BLaER1 (cell line): ENCODE results near the gene FOXO3.
A peak's percentile ranks its signal among the peaks of the same experiment; 100 is the strongest.

Experiments
- H3K27ac ChIP-seq: shearing (Covaris generic); formaldehyde crosslinking; 2 replicates; pipeline ENCODE4 v1.8.1; 2022
- H3K27me3 ChIP-seq: shearing (Covaris generic); formaldehyde crosslinking; 2 replicates; pipeline ENCODE4 v1.8.1; 2022
- H3K36me3 ChIP-seq: shearing (Covaris generic); formaldehyde crosslinking; 2 replicates; pipeline ENCODE4 v1.8.1; 2022
- H3K4me1 ChIP-seq: shearing (Covaris generic); formaldehyde crosslinking; 2 replicates; pipeline ENCODE4 v1.8.1; 2022
- H3K4me2 ChIP-seq: shearing (Covaris generic); formaldehyde crosslinking; 2 replicates; pipeline ENCODE4 v1.8.1; 2022
- H3K4me3 ChIP-seq: shearing (Covaris generic); formaldehyde crosslinking; 2 replicates; pipeline ENCODE4 v1.8.1; 2022
- H3K9ac ChIP-seq: shearing (Covaris generic); formaldehyde crosslinking; 2 replicates; pipeline ENCODE4 v1.8.1; 2022
- H3K9me3 ChIP-seq: shearing (Covaris generic); formaldehyde crosslinking; 2 replicates; pipeline ENCODE4 v1.8.1; 2022
- H4K20me1 ChIP-seq: shearing (Covaris generic); formaldehyde crosslinking; 2 replicates; pipeline ENCODE4 v1.8.1; 2022
- Cebpa-rat ChIP-seq: shearing (Covaris generic); IDR thresholded peaks from 2 replicates; pipeline ENCODE4 v1.8.1; 2022

Gene FOXO3

GRCh38 chr6:108610957-108611586 lies 50.4 kb downstream of the FOXO3 start:
- H3K4me2 ChIP-seq = no peak overlapping the region
- no peaks in the 10 kb centered on the region for H3K4me1 ChIP-seq
- peaks cover 10% of the 10 kb centered on the region for H3K9me3 ChIP-seq
- TF ChIP-seq Cebpa-rat = no peak
- H3K9ac ChIP-seq = no peak overlapping the region
- H3K36me3 ChIP-seq = no peaks in the 10 kb centered on the region
- no peaks in the 10 kb centered on the region for H3K27me3 ChIP-seq
- H3K4me3 ChIP-seq = no peak overlapping the region
- H4K20me1 ChIP-seq = peaks cover 96% of the 10 kb centered on the region
- no peak overlapping the region for H3K27ac ChIP-seq

DNA sequence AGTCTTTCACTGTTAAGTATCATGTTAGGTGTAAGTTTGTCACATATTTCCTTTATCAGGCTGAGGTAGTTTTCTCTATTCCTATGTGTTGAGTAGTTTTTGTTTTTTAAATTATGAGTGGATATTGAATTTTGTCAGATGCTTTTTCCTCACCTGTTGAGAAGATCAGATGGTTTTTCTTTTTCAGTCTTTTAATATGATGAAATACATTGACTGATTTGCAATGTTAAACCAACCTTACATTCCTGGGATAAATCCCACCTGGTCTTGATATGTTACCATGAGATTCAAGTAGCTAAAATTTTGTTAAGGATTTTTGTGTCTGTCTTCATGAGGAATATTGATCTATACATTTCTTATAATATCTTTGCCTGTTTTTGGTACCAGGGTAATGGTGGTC lies 52.1 kb downstream of the FOXO3 start:
- H3K4me3 ChIP-seq = no peak overlapping the region
- TF ChIP-seq Cebpa-rat = no peak
- no peak overlapping the region for H3K4me2 ChIP-seq
- H3K9me3 ChIP-seq = peaks cover 10% of the 10 kb centered on the region
- no peak overlapping the region for H3K27ac ChIP-seq
- H3K36me3 ChIP-seq = no peaks in the 10 kb centered on the region
- peaks cover 93% of the 10 kb centered on the region for H4K20me1 ChIP-seq
- H3K4me1 ChIP-seq = no peaks in the 10 kb centered on the region
- H3K9ac ChIP-seq = no peak overlapping the region
- H3K27me3 ChIP-seq = no peaks in the 10 kb centered on the region

- Histone ChIP-seq H3K27ac (no peak overlapping the region), H3K36me3 (no peaks in the 10 kb centered on the region), H3K4me3 (no peak overlapping the region), H4K20me1 (peaks cover 92% of the 10 kb centered on the region), H3K27me3 (no peaks in the 10 kb centered on the region), H3K9ac (no peak overlapping the region), H3K4me1 (peaks cover 15% of the 10 kb centered on the region; the same call in 1 of the 2 replicates), H3K4me2 (no peak overlapping the region), H3K9me3 (peaks cover 10% of the 10 kb centered on the region)
- no peak; the same call in 1 of the 2 replicates for TF ChIP-seq Cebpa-rat
These were observed 55.8 kb downstream of the FOXO3 start for GRCh38 chr6:108616544-108616943.

- H3K4me3 ChIP-seq = no peak overlapping the region
- no peak for TF ChIP-seq Cebpa-rat
- H3K4me2 ChIP-seq = no peak overlapping the region
- H3K9ac ChIP-seq = no peak overlapping the region
- peaks cover 19% of the 10 kb centered on the region for H3K4me1 ChIP-seq
- H3K27me3 ChIP-seq = no peaks in the 10 kb centered on the region
- H3K27ac ChIP-seq = no peak overlapping the region
- H3K36me3 ChIP-seq = no peaks in the 10 kb centered on the region
- H3K9me3 ChIP-seq = peaks cover 10% of the 10 kb centered on the region
- peaks cover 94% of the 10 kb centered on the region for H4K20me1 ChIP-seq
These were observed 56.3 kb downstream of the FOXO3 start for GRCh38 chr6:108616973-108617372.

- Histone ChIP-seq H3K4me2 (peak overlapping the region; percentile 22), H3K4me1 (peaks cover 27% of the 10 kb centered on the region), H3K9ac (no peak overlapping the region), H4K20me1 (peaks cover 96% of the 10 kb centered on the region), H3K27me3 (no peaks in the 10 kb centered on the region), H3K36me3 (no peaks in the 10 kb centered on the region), H3K27ac (no peak overlapping the region), H3K4me3 (no peak overlapping the region), H3K9me3 (no peaks in the 10 kb centered on the region)
- no peak for TF ChIP-seq Cebpa-rat
These were observed 58.0 kb downstream of the FOXO3 start for GRCh38 chr6:108618623-108619152.

DNA sequence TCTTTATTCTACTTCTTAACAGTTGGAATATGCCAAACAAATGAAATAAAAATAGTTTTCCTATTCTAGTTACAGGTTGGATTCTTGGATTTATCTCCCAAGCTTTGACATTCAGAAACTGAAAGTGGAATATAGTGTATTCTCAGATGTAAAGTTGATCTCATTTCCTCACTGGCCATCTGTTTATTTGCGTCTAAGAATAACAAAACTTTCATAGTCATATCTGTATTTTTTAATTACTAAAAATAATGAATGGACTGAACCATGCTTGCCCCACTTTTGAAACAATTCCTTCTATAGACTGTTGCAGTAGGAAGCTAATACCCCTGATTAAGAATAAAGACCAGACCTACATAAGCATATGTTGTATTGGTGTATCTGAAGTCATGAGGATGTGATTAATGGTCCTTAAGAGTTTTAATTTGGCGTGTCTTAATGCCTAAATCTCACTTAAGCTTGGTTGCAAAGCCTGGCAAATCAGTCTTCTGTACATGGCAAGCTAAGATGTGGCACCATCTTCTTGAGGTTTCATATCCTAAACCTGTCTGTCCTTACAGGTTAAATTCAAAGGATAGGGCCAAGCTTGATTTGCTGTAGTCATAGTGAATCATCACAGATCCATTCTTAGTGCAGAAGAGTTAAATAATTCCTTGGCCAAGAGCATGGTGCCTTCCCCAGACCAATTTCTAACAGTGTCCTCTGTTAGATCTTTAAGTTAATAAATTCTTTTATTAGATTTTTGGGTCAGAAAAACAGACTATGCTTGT lies 58.9 kb downstream of the FOXO3 start:
- Histone ChIP-seq H3K4me1 (peaks cover 27% of the 10 kb centered on the region), H3K9ac (no peak overlapping the region), H3K4me2 (peak overlapping the region; percentile 22), H3K4me3 (no peak overlapping the region), H3K36me3 (no peaks in the 10 kb centered on the region), H3K27me3 (no peaks in the 10 kb centered on the region), H3K9me3 (no peaks in the 10 kb centered on the region), H3K27ac (no peak overlapping the region), H4K20me1 (peaks cover 96% of the 10 kb centered on the region)
- TF ChIP-seq Cebpa-rat = no peak

DNA sequence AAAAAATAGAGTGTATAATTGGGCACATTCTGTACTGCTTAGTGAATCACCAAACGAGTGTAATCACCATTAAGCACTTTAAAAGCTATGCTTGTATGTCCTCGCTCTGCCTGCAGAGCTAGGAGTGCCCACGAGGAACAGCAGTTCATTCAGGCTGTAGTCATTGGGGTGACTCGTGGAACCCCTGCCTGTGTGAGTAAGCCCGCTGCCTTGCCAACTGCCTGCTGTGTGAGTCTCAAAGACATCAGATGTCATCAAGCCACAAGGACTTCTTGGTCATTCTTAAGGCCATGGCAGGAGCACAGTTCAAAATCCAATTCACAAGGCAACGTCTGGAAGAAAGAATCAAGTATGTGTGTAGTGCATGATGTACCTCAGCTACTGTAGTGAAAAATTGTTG lies 60.4 kb downstream of the FOXO3 start:
- Histone ChIP-seq H3K27me3 (no peaks in the 10 kb centered on the region), H3K4me1 (peaks cover 27% of the 10 kb centered on the region), H3K4me2 (peak overlapping the region; percentile 31; the same call in 1 of the 2 replicates), H3K9ac (no peak overlapping the region), H3K27ac (no peak overlapping the region), H3K4me3 (no peak overlapping the region), H3K9me3 (no peaks in the 10 kb centered on the region), H3K36me3 (no peaks in the 10 kb centered on the region), H4K20me1 (peaks cover 95% of the 10 kb centered on the region)
- TF ChIP-seq Cebpa-rat = no peak

GRCh38 chr6:108622641-108623298 lies 62.1 kb downstream of the FOXO3 start:
- H3K27ac ChIP-seq = no peak overlapping the region

DNA sequence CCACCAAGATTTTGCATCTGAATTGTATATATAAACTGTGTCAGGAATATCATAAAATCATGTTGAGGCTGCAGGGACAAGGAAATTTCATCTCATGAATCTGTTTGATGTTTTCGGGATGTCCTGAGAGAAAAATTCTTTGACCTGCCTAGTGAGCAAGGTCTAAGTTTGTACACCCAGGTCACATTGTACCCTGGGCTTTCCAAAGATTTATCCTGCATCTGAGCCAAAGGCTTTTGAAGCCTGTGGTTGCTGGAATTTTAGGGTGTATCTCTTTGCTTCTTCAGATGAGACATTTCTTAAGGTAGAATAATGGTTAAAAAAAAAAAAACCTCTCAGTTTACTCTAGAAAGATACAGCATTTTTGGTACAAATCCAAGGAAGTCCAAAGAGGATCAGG lies 63.3 kb downstream of the FOXO3 start:
- no peak overlapping the region for H3K4me2 ChIP-seq
- no peaks in the 10 kb centered on the region for H3K9me3 ChIP-seq
- peaks cover 22% of the 10 kb centered on the region for H3K4me1 ChIP-seq
- no peak overlapping the region for H3K9ac ChIP-seq
- no peak for TF ChIP-seq Cebpa-rat
- H3K27me3 ChIP-seq = no peaks in the 10 kb centered on the region
- H3K27ac ChIP-seq = no peak overlapping the region
- no peaks in the 10 kb centered on the region for H3K36me3 ChIP-seq
- no peak overlapping the region for H3K4me3 ChIP-seq
- peaks cover 98% of the 10 kb centered on the region for H4K20me1 ChIP-seq

More at GRCh38 chr6:108622641-108623298, 62.1 kb downstream of the FOXO3 start:
- Histone ChIP-seq H4K20me1 (peaks cover 98% of the 10 kb centered on the region), H3K9ac (no peak overlapping the region), H3K36me3 (no peaks in the 10 kb centered on the region), H3K4me2 (0 out of 2 replicates have a peak overlapping the region, but pooled peaks have one; percentile 31), H3K27me3 (no peaks in the 10 kb centered on the region), H3K4me3 (no peak overlapping the region), H3K4me1 (peaks cover 27% of the 10 kb centered on the region), H3K9me3 (no peaks in the 10 kb centered on the region)
- no peak for TF ChIP-seq Cebpa-rat

DNA sequence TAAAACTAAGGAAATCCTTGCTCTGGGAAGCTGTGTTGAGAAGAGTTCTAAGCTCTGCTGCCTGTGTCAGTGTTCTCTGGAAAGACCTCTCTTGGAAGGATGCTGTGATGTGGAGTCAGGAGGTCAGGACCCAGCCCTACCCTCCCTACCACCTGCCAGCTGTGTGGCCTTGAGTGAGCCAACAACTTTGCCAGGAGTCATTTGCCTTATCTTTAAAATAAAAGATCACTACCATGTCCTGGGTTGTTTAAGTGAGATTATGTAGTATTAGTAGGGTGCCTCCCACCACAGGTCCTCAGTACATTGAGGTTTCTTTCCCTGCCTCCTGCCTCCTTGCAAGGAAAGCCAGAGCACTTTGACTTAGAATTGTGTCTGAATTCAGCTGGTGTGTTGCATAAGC lies 64.9 kb downstream of the FOXO3 start:
- no peak for TF ChIP-seq Cebpa-rat
- Histone ChIP-seq H3K27me3 (no peaks in the 10 kb centered on the region), H3K36me3 (no peaks in the 10 kb centered on the region), H4K20me1 (peaks cover 98% of the 10 kb centered on the region), H3K4me2 (no peak overlapping the region), H3K4me1 (peaks cover 14% of the 10 kb centered on the region), H3K4me3 (no peak overlapping the region), H3K27ac (no peak overlapping the region), H3K9me3 (no peaks in the 10 kb centered on the region), H3K9ac (no peak overlapping the region)
